ENCODE measurements around the gene MEA1.

DNA sequence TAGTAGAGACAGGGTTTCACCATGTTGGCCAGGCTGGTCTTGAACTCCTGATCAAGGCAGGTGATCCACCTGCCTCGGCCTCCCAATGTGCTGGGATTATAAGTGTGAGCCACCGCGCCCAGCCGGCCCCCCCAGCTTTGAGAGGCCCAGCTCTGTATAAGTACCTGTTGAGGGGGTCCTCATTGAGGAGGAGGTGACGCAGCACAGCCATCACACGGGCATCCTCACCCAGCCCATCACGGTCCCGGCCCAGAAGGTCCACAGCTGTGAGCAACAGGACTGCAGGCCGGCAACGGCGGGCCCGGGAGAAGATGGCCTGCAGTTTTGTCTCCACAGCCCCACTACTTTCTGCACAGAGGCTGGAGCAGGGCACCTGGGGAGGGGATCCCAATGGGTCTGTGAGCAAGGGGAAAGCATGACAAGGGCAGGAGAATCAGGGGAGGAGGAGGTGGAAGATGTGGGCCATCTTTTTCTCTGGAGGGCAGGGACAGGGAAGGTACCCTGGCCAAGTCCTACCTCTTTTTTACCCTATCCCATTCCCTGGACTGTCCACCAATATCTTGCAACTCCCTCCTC, 45.5 kb downstream of the MEA1 start:
- TF ChIP-seq CTCF (conservative IDR thresholded peaks at IDR 0.05; ENCODE audit: low read depth, low read length) (no peak), BHLHE40 (IDR thresholded peaks at IDR 0.05; ENCODE audit: low read depth, low read length) (no peak), POLR2A (IDR thresholded peaks at IDR 0.05; ENCODE audit: low read depth, low read length) (no peak), FOS (IDR thresholded peaks at IDR 0.05; ENCODE audit: low read depth, low read length) (no peak), CHD1 (IDR thresholded peaks at IDR 0.05; ENCODE audit: low read depth, low read length) (no peak), RCOR1 (IDR thresholded peaks at IDR 0.05; ENCODE audit: insufficient replicate concordance, low read length) (no peak), MAFK (IDR thresholded peaks at IDR 0.05; ENCODE audit: low read depth, low read length) (no peak), RFX5 (IDR thresholded peaks at IDR 0.05; ENCODE audit: low read depth, low read length) (no peak)

Data from IMR-90 (cell line).